ENCODE data around the gene SF3A1. TPM values are rescaled to one million over a fixed set of nuclear protein-coding genes. Genes with fewer than 3 reads are reported as not detected.
"Not testable (repeated sequence)": the region's sequence is repeated elsewhere in the genome, so short reads cannot be mapped to it uniquely, and the experiment has no call there.

SF3A1 gene
- polyA plus RNA-seq, 1 donor = 134 TPM

DNA sequence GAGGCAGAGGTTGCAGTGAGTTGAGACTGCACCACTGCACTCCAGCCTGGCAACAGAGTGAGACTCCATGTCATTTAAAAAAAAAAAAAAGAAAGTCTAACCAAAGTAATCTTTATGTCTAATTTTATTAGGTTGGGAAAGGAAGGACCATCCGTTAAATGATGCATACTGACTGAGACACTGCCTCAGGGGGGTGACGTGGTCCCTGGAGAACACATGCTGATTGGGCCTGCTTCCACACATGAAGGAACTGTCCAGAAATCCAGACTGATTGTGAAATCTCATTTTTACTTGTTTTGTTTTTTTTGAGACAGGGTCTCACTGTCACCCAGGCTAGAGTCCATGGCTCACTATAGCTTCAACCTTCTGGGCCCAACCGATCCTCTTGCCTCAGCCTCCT, 5.5 kb downstream of the SF3A1 start:
- DNase-seq = no peak

DNA sequence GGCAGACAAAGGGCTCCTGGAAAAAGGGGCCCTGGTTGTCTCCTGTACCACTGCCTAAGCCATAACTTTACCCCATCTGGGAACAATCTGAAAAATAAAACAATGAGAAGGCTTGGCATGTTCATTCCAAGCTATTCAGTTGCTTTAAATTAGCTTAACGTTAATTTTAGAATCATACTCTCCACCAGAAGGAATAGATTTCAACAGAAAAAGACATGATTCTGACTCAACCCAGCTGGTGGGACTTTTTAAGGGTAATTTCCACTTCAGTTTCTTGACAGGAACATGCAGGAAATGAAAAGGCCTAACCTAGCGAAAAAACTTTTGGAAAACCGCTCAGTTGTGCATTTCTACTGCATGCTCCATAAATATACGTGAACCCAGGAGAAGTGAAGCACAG, 7.9 kb downstream of the SF3A1 start:
- DNase-seq = no peak

- DNase-seq = no peak
Observed at GRCh38 chr22:30348404-30348803, 8.3 kb downstream of the SF3A1 start.

DNA sequence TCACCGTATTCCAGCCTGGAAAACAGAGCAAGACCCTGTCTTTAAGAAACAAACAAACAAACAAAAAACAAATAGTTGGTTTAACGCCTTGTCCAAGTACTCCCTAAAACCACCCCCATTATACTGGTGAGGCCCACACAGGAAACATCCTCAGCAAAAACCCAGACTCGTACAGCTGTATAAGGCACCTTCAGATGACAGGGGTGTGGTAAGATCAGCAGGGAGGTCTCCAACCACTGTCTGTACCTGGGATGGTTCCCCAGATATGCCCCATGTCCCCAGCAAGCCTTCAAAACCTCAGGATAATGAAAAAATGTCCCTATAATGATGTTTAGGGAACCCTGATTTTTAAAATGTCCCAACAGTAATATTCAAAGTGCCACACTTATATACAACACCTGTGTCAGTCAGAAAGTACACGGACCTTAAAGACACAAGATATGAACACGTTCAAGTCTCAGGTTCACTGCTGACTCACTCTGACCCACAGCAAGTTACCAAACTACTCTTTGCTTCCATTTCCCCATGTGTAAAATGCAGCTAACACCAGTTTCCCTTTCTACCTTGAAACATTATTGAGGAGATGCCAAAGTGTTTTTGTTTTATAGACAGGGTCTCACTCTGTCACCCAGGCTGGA, 9.3 kb downstream of the SF3A1 start:
- DNase-seq = no peak

DNA sequence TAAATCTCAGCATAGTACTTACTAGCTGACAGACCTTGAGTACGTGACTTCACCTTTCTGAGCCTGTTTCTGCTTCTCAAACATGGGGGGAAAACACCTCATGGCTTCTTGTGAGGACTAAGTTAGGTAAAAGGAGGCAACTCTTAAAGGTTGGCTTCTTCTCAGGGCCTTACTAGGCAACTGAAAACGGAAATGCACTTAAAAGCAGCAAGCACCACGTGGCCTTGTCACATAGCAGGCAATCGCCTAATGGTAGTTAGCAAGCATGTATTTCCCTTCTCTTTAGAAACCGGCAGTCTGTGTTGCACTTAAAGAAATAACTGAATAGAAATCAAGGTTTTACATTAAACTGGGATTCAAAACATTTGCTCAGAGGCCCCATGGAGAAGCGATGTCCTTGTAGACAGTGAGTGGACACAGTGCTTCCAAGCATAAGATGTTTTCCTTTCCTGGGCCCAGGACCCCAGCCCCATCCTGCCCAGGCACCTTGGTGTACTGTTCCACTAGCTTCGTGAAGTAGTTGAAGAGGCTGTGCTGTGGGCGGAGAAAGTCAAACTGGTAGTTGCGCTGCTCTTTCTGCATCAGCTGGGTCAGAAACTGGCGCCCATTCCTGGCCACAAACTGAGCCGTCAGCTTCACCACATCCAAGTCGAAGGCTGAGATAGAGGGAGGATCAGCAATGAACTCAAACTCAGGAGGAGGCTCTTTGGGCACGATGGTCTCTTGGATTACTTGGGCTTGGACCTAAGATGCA, 12.1 kb downstream of the SF3A1 start:
- no peak for DNase-seq

DNA sequence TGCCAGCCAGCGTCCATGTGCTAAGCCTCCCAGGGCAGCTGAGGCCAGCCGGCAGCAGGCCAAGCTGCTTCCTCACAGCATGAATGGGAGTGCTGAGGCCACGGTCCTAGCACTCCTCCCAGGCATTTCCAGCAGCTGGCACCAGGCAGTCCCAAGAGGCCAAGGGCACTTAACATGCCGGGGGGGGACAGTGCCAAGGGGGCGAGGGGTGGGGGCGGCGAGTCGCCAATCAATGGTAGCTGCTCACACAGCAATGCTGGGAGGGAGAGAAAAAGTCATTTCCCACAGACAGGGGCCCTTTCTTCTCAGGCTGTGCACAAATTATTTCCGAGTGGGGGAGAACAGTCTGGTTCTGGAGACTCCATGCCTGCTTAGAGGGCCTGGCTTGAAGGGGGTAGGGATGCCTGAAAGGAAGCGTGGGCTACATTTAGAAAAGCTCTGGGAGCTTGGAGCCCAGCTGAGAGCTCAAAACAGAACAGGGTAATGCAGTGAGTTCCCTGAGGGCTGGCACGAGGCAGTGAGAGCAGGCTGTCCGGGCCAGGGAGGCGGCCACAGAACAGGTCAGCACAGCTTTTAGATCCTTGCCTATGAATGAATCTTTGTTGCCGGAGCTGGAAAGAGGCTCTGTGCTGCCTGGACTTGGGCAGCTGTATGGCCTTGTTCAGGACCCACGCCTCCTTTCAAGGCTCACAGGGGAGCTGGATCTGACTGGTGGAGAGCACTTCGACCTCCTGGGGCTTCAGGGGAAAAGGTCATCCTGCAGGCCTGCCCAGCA, 15.6 kb downstream of the SF3A1 start:
- no peak for DNase-seq

- no peak for DNase-seq
Observed at GRCh38 chr22:30338802-30339201, 17.9 kb downstream of the SF3A1 start.

- not testable (repeated sequence) for DNase-seq
Observed at GRCh38 chr22:30338341-30338740, 18.4 kb downstream of the SF3A1 start.

DNA sequence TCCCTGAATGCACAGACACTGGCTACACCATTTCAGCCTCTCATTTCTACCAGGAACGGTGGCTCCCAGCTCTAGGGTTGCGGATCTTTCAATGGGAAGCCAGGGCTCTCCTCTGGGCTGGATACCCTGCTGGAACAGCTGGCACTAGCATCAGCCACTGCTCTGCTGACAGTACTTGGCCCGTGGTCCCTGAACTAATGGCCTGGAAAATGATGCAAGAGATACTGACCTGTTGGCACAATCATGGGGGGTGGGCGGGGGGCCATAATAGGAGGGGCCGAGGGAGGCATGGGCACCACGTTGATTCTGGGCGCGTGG, 19.3 kb downstream of the SF3A1 start:
- DNase-seq = no peak

DNA sequence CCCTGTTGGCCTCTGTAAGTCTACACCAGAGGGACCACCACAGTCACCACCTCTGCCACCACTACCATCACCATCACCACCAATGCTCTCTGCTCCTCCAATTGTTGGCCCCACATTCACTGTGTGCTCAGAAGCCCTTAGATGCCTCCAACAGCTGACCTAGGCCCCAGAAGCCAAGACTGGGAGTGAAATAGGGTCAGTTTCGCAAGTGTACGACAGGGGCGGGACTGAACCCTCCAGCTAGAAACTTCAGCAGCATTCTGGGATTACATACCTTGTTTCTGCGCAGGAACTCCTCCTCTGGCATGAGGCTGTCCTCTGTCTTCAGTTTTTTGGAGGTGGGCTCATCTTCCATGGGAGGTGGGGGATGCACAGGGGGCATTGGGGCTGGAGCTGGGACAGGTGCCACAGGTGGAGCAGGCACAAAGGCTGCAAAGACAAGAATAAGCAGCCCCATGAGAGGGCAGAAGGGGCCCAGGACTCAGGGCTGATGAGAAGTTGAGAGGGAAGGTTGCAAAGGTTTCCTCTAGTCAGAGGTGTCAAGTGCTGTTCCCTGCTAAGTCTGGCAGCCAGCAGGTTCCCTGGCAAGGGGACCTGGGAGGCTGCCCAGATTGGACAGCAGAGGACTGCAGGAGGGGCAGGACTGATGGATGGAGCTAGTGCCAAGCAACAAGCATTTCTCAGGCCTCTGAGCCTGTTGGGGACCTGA, 19.8 kb downstream of the SF3A1 start:
- no peak for DNase-seq

GRCh38 chr22:30335236-30335635, 21.5 kb downstream of the SF3A1 start:
- DNase-seq = no peak

- no peak for DNase-seq
Observed at GRCh38 chr22:30334646-30335045, 22.0 kb downstream of the SF3A1 start.

DNA sequence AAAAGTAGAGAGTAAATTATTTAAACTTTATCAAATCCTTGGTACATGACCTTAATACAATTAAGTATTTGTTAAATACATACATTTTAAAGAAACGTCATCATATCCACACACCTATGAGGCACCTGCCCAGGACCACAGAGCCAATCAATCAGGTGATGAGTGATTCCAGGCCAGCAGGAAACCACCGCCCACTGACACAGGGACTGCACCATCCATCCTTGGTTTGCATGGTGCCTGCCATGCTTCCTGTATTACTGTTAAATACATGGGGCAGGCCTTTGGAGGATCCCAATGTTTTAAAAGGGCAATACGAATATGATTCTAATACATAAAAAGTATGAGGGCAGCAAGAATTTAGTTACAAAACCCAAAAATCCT, 23.0 kb downstream of the SF3A1 start:
- no peak for DNase-seq

GRCh38 chr22:30332994-30333706, 23.5 kb downstream of the SF3A1 start:
- DNase-seq = no peak

DNA sequence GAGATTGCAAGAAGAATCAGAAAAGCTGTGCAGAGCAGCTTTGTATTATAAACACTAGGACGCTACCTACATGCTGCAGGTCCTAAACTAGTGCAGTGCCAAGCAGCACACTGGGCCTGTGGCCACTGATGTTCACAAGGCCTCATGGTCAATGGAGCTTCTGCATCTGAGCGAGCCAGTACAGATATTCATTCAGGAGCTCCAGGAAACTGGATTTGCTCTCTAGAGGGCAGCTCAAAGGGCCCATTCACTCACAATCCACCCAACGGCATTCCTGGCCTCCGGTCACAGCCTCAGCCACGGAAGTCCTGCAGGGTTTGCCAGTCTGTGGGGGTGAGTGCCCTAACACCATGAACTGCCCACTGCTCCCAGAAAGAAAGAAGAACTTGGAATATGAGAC, 24.1 kb downstream of the SF3A1 start:
- no peak for DNase-seq

GRCh38 chr22:30328466-30329049, 28.1 kb downstream of the SF3A1 start:
- no peak for DNase-seq

DNA sequence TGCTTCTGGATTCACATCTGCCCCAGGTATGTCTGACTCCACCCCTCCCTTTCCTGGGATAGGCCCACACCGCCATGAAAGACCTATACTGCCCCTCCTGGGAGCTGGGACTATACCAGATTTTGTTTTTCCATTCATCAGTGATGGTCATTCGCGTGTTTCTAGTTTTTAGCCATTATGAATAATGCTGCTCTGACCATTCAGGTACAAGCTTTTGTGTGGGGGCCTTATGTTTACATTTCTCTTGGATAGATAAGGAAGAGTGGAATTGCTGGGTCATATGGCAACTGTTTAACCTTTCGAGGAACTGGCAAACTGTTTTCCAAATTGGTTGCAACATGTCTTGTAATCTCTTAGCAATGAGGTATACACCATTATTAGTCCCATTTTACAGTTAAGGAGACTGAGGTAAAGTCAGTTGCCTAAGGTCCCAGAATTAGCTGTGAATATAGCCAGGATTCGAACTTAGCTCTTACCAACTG, 28.8 kb downstream of the SF3A1 start:
- no peak for DNase-seq

GRCh38 chr22:30326706-30327362, 29.9 kb downstream of the SF3A1 start, which contains the start of gene TBC1D10A:
Gene TBC1D10A, minus strand, starts transcription at chr22:30326941. Its CDS starts 60 bp downstream, at chr22:30326881.
- DNase-seq = peak; percentile 88

- DNase-seq = no peak
Observed at GRCh38 chr22:30326255-30326705, 30.4 kb downstream of the SF3A1 start.

DNA sequence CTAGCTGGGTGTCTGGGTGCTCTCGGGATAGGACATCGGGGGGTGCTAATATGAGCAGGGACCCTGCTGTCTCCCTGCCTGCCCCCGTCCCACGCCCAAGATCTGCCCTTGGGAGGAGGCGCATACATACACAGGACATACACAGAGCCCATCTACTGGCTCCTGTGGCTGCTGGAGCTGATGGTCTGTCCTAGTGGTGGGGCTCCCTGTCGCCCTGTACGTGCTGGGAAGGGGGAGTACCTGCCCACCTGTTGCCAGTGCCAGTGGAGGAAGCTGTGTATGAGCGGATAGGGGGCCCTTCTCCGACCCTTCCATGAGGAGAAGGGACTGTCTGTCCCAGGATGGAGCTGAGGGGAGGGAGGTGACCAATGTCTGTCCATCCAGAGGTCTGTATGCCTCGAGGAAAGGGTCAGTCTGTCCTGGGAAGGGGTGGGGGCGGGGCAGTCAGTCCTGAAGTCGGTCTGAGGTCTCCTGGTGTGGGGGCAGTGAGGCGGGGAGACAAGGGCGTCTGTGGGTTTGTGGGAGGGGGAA, 30.9 kb downstream of the SF3A1 start:
- no peak for DNase-seq

Measured in left kidney (tissue), 2 donors.